HCT116 (cell line): ENCODE measurements around the gene RPL19. TPM values are rescaled to one million over a fixed set of nuclear protein-coding genes. Genes with fewer than 3 reads are reported as not detected.

Source experiments
- ATAC-seq: fragments of 200-7000 bp; cut with Tn5 transposase; 2 replicates; pipeline ENCODE4 v1.9.1; 2020; ENCODE audit warnings: mild to moderate bottlenecking, moderate library complexity
- BruUV-seq: library from RNA; stranded (reverse); fragments of 400-500 nt; replicated peaks from 2 replicates; lab custom pipeline; 2021; lab: Mats Ljungman, UMichigan
- CTCF ChIA-PET: fragments of 300-600 bp; sonication (Branson Sonifier 250); formaldehyde crosslinking; loops from one replicate; lab custom pipeline; 2021; ENCODE audit warnings: antibody characterized with exemption; lab: Charles Lee
- POLR2A ChIA-PET: fragments of 300-600, 350-600 bp; sonication (Branson Sonifier 250); formaldehyde crosslinking; loops from one replicate; lab custom pipeline; 2021; ENCODE audit warnings: antibody characterized with exemption; lab: Charles Lee
- RAD21 ChIA-PET, 2 experiments: fragments of 300-600 bp; sonication (Branson Sonifier 250); formaldehyde crosslinking; loops; one replicate each; lab custom pipeline; 2023; ENCODE audit warnings: low total read pairs in 2 of 2; ENCODE audit not compliant: uncharacterized antibody in 2 of 2, unreplicated experiment in 2 of 2, low non-redundant PET in 1 of 2; lab: Charles Lee
- DNase-seq: peaks from one replicate; pipeline ENCODE4 v3.0.0-alpha.2; 2010; ENCODE audit warnings: low read depth, low spot score
- H2AFZ ChIP-seq: fragments of 200-600 bp; shearing (Covaris generic), sonication (generic); 2 replicates; pipeline ENCODE4 v1.6.1; 2017; ENCODE audit warnings: low read depth, mixed run types, mixed read lengths, antibody characterized with exemption, low read length; ENCODE audit not compliant: poor library complexity, severe bottlenecking
- H3K27ac ChIP-seq: 2 replicates; pipeline ENCODE4 v1.5.1; 2012; ENCODE audit warnings: low read depth, low read length
- H3K27me3 ChIP-seq: fragments of 200-600 bp; sonication (generic); 2 replicates; pipeline ENCODE4 v1.6.1; 2016; ENCODE audit warnings: mixed run types, low read length, mixed read lengths; ENCODE audit not compliant: insufficient read depth
- H3K36me3 ChIP-seq, 2 experiments: fragments of 200-500 bp in 1 of 2; fragments of 200-600 bp in 1 of 2; sonication (Bioruptor generic) in 1 of 2; sonication (generic) in 1 of 2; 2 replicates each; pipeline versions ENCODE4 v1.5.1 to v1.6.1; 2014 to 2016; ENCODE audit warnings: low read length in 2 of 2, inconsistent platforms in 1 of 2, mixed read lengths in 1 of 2, mixed run types in 1 of 2; ENCODE audit not compliant: insufficient read depth in 2 of 2, control insufficient read depth in 1 of 2
- H3K4me1 ChIP-seq, 2 experiments: fragments of 200-600 bp in 1 of 2; sonication (generic) in 1 of 2; 2 replicates each; pipeline versions ENCODE4 v1.5.1 to v1.6.1; 2012 to 2017; ENCODE audit warnings: low read length in 2 of 2, inconsistent platforms in 1 of 2, mild to moderate bottlenecking in 1 of 2, mixed read lengths in 1 of 2, mixed run types in 1 of 2, moderate library complexity in 1 of 2; ENCODE audit not compliant: insufficient read depth in 2 of 2, control insufficient read depth in 1 of 2
- H3K4me2 ChIP-seq: fragments of 200-600 bp; sonication (generic); 2 replicates; pipeline ENCODE4 v1.6.1; 2017; ENCODE audit warnings: mixed run types, low read length, mixed read lengths
- H3K4me3 ChIP-seq, 2 experiments: fragments of 200-600 bp in 1 of 2; sonication (generic) in 1 of 2; replicated peaks in 1 of 2; 2 replicates each; pipeline ENCODE4 v1.5.1; 2011 to 2016; ENCODE audit warnings: low read length in 2 of 2, control low read depth in 1 of 2, low read depth in 1 of 2, mild to moderate bottlenecking in 1 of 2, mixed read lengths in 1 of 2, mixed run types in 1 of 2
- H3K79me2 ChIP-seq: fragments of 200-600 bp; sonication (generic); 2 replicates; pipeline ENCODE4 v1.6.1; 2017; ENCODE audit warnings: mild to moderate bottlenecking, mixed run types, low read length, moderate library complexity, mixed read lengths; ENCODE audit not compliant: insufficient read depth
- H3K9ac ChIP-seq: fragments of 200-600 bp; sonication (generic); 2 replicates; pipeline ENCODE4 v1.6.1; 2016; ENCODE audit warnings: low read length, mixed read lengths
- H3K9me2 ChIP-seq: fragments of 200-600 bp; sonication (generic), shearing (Covaris generic); 2 replicates; pipeline ENCODE4 v1.6.1; 2017; ENCODE audit warnings: mixed run types, mild to moderate bottlenecking, moderate library complexity; ENCODE audit not compliant: insufficient read depth
- H3K9me3 ChIP-seq, 2 experiments: fragments of 200-500 bp in 1 of 2; fragments of 200-600 bp in 1 of 2; sonication (Bioruptor generic) in 1 of 2; sonication (generic) in 1 of 2; 2 replicates each; pipeline ENCODE4 v1.6.1; 2014 to 2017; ENCODE audit warnings: low read length in 2 of 2, mixed read lengths in 2 of 2, inconsistent platforms in 1 of 2, low read depth in 1 of 2, mild to moderate bottlenecking in 1 of 2, mixed run types in 1 of 2, moderate library complexity in 1 of 2; ENCODE audit not compliant: control insufficient read depth in 1 of 2, insufficient read depth in 1 of 2
- H4K20me1 ChIP-seq: fragments of 200-600 bp; sonication (generic), shearing (Covaris generic); 2 replicates; pipeline ENCODE4 v1.6.1; 2017; ENCODE audit warnings: mixed run types, mild to moderate bottlenecking, moderate library complexity; ENCODE audit not compliant: insufficient read depth
- ATF3 ChIP-seq: IDR thresholded peaks from 2 replicates; pipeline ENCODE4 v1.6.1; 2012
- CEBPB ChIP-seq: IDR thresholded peaks from 2 replicates; pipeline ENCODE4 v1.6.1; 2012; ENCODE audit warnings: low read depth
- CTCF ChIP-seq, 3 experiments: fragments of 200-600 bp in 1 of 3; sonication (generic) in 1 of 3; IDR thresholded peaks in 2 of 3; conservative IDR thresholded peaks in 1 of 3; 2 replicates each; pipeline ENCODE4 v1.5.1; 2012 to 2017; ENCODE audit warnings: low read depth in 2 of 3, low read length in 2 of 3, antibody characterized with exemption in 1 of 3, borderline replicate concordance in 1 of 3, control low read depth in 1 of 3, mild to moderate bottlenecking in 1 of 3, mixed read lengths in 1 of 3, mixed run types in 1 of 3, moderate library complexity in 1 of 3; ENCODE audit not compliant: insufficient read depth in 1 of 3
- EGR1 ChIP-seq: IDR thresholded peaks from 2 replicates; pipeline ENCODE4 v1.6.1; 2012; ENCODE audit warnings: low read depth
- ELF1 ChIP-seq: IDR thresholded peaks from 2 replicates; pipeline ENCODE4 v1.6.1; 2012; ENCODE audit warnings: low read depth, borderline replicate concordance
- EZH2 ChIP-seq: fragments of 200-600 bp; sonication (generic); IDR thresholded peaks from 2 replicates; pipeline ENCODE4 v1.6.1; 2017; ENCODE audit warnings: antibody characterized with exemption, mixed run types
- EZH2phosphoT487 ChIP-seq: fragments of 200-600 bp; IDR thresholded peaks from 2 replicates; pipeline ENCODE4 v1.6.1; 2018; ENCODE audit warnings: antibody characterized with exemption, borderline replicate concordance
- MAX ChIP-seq: IDR thresholded peaks from 2 replicates; pipeline ENCODE4 v1.6.1; 2012
- RAD21 ChIP-seq: IDR thresholded peaks from 2 replicates; pipeline ENCODE4 v1.6.1; 2012; ENCODE audit warnings: low read depth, mild to moderate bottlenecking
- SP1 ChIP-seq: IDR thresholded peaks from 2 replicates; pipeline ENCODE4 v1.6.1; 2012; ENCODE audit warnings: low read depth
- TCF7L2 ChIP-seq: IDR thresholded peaks from 2 replicates; pipeline ENCODE4 v1.7.0; 2011; ENCODE audit warnings: borderline replicate concordance, inconsistent platforms; ENCODE audit not compliant: insufficient read depth, insufficient read length; ENCODE audit errors: extremely low read depth
- YY1 ChIP-seq: IDR thresholded peaks from 2 replicates; pipeline ENCODE4 v1.6.1; 2011; ENCODE audit warnings: low read length, low read depth, moderate library complexity, mild to moderate bottlenecking; ENCODE audit not compliant: insufficient replicate concordance; ENCODE audit errors: extremely low read depth
- ZNF274 ChIP-seq: fragments of 200-500 bp; sonication (Bioruptor generic); IDR thresholded peaks from 2 replicates; pipeline ENCODE4 v1.6.1; 2014; ENCODE audit warnings: mild to moderate bottlenecking, low read depth, low read length, inconsistent platforms
- intact Hi-C: fragments of 100-400 bp; cut with micrococcal nuclease; formaldehyde crosslinking; loops from 2 replicates; pipeline ENCODE4 v1.10.0; 2022
- total RNA-seq: library from RNA; stranded (reverse); gene quantifications from one replicate; pipeline ENCODE4 v1.2.1, GENCODE V29; 2021; ENCODE audit not compliant: unreplicated experiment

The RPL19 gene
- total RNA-seq, 1 experiment from 2014 or later = 2,276 TPM

- ChIA-PET POLR2A (interaction anchor here (0.8 kb wide), 1 partner anchor 25 kb away, joined by 3 read pairs; the partner anchor contains the start of gene RPL19), CTCF (interaction anchor here (0.6 to 3.4 kb wide), 16 partner anchors 8 to 318 kb away, joined by 3 to 62 read pairs (median 4); partner anchors contain the start of genes ARL5C and RPL19), RAD21 (interaction anchor here in 1 of 2 experiments (1.3 kb wide), 1 partner anchor 22 kb away, joined by 3 read pairs; no protein-coding TSS in a partner anchor)
- DNase-seq (peak; percentile 26), ATAC-seq (peak; percentile 74)
- intact Hi-C loops = no loop called here
- Histone ChIP-seq H3K27me3 (no peaks in the 10 kb centered on the region), H3K9me2 (no peaks in the 10 kb centered on the region), H3K4me2 (no peak overlapping the region), H3K4me3 (no peak overlapping the region), H3K9ac (no peak overlapping the region), H3K4me1 (peaks cover 5 to 27% of the 10 kb centered on the region in 2 experiments; a peak in 3 of 4 replicates), H4K20me1 (no peaks in the 10 kb centered on the region), H2AFZ (no peak overlapping the region), H3K79me2 (no peaks in the 10 kb centered on the region), H3K9me3 (no peaks in the 10 kb centered on the region), H3K27ac (no peak overlapping the region), H3K36me3 (peaks cover 3 to 5% of the 10 kb centered on the region in 2 experiments; a peak in 2 of 4 replicates)
- TF ChIP-seq SP1 = no peak
- no peak for TF ChIP-seq ATF3
- TF ChIP-seq CEBPB = no peak
- TF ChIP-seq EZH2 = no peak
- no peak for TF ChIP-seq ELF1
- peak; percentile 63 for TF ChIP-seq RAD21
- no peak for TF ChIP-seq MAX
- TF ChIP-seq EGR1 = no peak
- no peak for TF ChIP-seq ZNF274
- peak in 2 of 3 experiments; percentile 80 to 83; a peak in 4 of 6 replicates for TF ChIP-seq CTCF (IDR thresholded peaks at IDR 0.05 in 2 of 3, conservative IDR thresholded peaks at IDR 0.05 in 1 of 3; ENCODE audit: borderline replicate concordance in 1 of 3, insufficient read depth in 1 of 3, low read depth in 2 of 3, low read length in 2 of 3)
- no peak for TF ChIP-seq YY1
- TF ChIP-seq TCF7L2 = no peak
- no peak for TF ChIP-seq EZH2phosphoT487
- BruUV-seq = no TSS peak
Measured at GRCh38 chr17:39174920-39175694, 25.0 kb upstream of the RPL19 start.
